Measurements from ENCODE around the gene RDM1. TPM values are rescaled to one million over a fixed set of nuclear protein-coding genes. Genes with fewer than 3 reads are reported as not detected.
"Not testable (repeated sequence)": the region's sequence is repeated elsewhere in the genome, so short reads cannot be mapped to it uniquely, and the experiment has no call there.

Gene RDM1
- total RNA-seq, 6 experiments from 2014 or later = 0.23 to 0.76 (median 0.53) TPM; not detected in 2

DNA sequence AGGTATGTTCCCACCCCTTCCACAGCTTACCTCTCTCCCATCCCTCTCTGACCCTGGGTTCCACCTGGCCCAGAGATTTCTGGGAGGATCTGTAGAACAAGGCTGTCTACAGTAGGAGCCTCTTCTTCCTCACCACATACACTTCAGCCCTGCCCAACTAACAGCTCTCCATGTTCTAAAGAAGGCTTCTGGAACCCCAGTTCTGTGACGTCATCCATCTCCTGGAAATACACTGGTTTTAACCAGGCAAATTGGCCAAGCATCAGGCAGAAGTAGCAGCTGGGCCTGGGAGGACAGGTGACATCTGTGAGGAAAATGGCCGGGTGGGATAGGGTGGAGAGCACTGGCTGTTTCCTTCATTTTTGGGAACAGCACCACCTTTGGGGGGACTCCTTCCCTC, 13.0 kb upstream of the RDM1 start, which contains the start of gene LYZL6:
TSS of gene LYZL6 (minus strand) at position 177 of the 400 bp plus-strand sequence. CDS start 4,357 bp downstream, outside the sequence.
- Mint-ChIP-seq H3K4me1 (ENCODE audit: low read depth) (peaks cover 4% of the 10 kb centered on the region; the same call in 1 of the 2 replicates), H3K27me3 (ENCODE audit: insufficient read depth) (peaks cover 12% of the 10 kb centered on the region), H3K27ac (no peak within 1 kb of the TSS), H3K4me3 (no peak within 1 kb of the TSS), H3K36me3 (ENCODE audit: low read depth) (no peaks in the 10 kb centered on the region), H3K9me3 (no peaks in the 10 kb centered on the region)
- no peak for TF ChIP-seq CTCF (IDR thresholded peaks at IDR 0.05)
- DNase-seq = no peak

DNA sequence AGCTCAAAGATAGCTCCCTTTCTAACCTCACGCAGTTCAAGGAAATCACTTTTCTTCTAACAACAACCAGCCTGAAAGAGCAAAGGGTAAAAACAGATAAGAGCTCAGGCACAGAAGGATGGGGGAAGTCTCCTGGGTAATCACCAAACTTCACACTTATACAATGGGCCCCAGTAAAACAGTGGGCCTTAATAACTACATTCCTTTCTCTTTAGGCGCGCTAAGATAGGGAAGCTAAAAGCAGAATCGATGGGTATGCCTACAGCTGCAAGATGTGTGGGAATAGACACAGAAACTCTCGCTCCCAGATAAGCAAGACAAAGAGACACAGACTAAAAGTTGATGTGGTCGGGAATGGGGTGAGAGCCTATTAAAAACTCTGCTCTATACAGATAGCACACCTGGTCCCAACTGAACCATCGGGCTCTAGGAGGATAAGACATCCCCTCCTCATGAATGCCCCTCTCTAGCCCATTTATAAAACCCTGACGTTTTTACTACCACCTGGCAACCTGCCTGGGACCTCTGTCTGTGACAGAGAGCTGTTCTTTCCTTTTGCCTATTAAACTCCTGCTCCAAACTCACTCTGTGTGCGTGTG, 12.1 kb upstream of the RDM1 start:
- peaks cover 12% of the 10 kb centered on the region for H3K27me3 Mint-ChIP-seq (ENCODE audit: insufficient read depth)
- H3K9me3 Mint-ChIP-seq = no peaks in the 10 kb centered on the region
- H3K4me3 Mint-ChIP-seq = no peak overlapping the region
- no peak for DNase-seq
- H3K36me3 Mint-ChIP-seq (ENCODE audit: low read depth) = no peaks in the 10 kb centered on the region
- no peak for TF ChIP-seq CTCF (IDR thresholded peaks at IDR 0.05)
- H3K4me1 Mint-ChIP-seq (ENCODE audit: low read depth) = peaks cover 4% of the 10 kb centered on the region; the same call in 1 of the 2 replicates
- H3K27ac Mint-ChIP-seq = no peak overlapping the region

GRCh38 chr17:35938492-35938891, 7.9 kb upstream of the RDM1 start:
- DNase-seq; H3K36me3 Mint-ChIP-seq (ENCODE audit: low read depth); H3K9me3 Mint-ChIP-seq; H3K27me3 Mint-ChIP-seq (ENCODE audit: insufficient read depth); H3K4me1 Mint-ChIP-seq (ENCODE audit: low read depth); H3K4me3 Mint-ChIP-seq; H3K27ac Mint-ChIP-seq: not testable (repeated sequence)

- TF ChIP-seq CTCF (IDR thresholded peaks at IDR 0.05) = no peak
- Mint-ChIP-seq H3K27me3 (ENCODE audit: insufficient read depth) (no peaks in the 10 kb centered on the region; the same call in 1 of the 2 replicates), H3K36me3 (ENCODE audit: low read depth) (no peaks in the 10 kb centered on the region), H3K4me3 (no peak overlapping the region), H3K4me1 (ENCODE audit: low read depth) (peaks cover 11% of the 10 kb centered on the region), H3K9me3 (no peaks in the 10 kb centered on the region), H3K27ac (no peak overlapping the region)
- DNase-seq = no peak
These were observed 5.5 kb upstream of the RDM1 start for GRCh38 chr17:35936063-35936462.

DNA sequence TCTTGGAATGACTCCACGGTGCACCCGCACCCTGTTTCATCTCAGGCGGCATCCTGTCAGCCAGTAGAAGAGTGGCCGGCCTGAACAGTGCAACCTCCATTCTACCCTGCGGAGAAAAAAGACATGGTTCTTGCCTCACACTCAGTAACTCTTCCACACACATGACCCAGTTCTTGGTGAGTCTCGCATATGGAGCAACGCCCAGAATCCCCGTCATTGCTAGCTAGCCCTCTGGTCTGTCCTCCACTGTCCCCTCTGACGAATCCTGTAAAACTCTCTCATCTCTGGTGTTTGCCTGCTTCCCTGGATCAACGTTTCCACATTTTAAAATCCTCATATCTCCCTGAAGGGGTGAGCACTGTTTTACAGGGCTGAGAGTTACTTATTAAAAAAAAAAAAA, 4.2 kb upstream of the RDM1 start:
- Mint-ChIP-seq H3K4me1 (ENCODE audit: low read depth) (peaks cover 18% of the 10 kb centered on the region), H3K9me3 (no peaks in the 10 kb centered on the region), H3K27me3 (ENCODE audit: insufficient read depth) (peaks cover 6% of the 10 kb centered on the region), H3K27ac (no peak overlapping the region), H3K36me3 (ENCODE audit: low read depth) (no peaks in the 10 kb centered on the region), H3K4me3 (no peak overlapping the region)
- no peak for TF ChIP-seq CTCF (IDR thresholded peaks at IDR 0.05)
- no peak for DNase-seq

DNA sequence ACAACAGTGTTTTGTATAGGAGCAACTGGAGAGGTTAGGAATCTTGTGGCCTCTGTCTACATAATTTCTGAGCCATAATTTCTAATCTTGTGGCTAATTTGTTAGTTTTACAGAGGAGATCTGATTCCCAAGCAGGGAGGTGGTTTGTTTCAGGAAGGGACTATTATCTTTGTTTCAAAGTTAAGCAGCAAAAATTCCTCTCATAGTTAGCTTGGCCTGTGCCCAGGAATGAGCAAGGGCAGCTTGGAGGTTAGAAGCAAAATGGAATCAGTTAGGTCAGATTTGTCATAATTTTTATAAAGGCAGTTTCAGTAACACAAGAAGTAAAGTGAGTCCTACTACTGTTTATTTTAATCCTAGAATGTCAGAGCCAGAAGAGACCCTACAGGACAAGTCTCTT, 2.0 kb upstream of the RDM1 start:
- peaks cover 18% of the 10 kb centered on the region for H3K4me1 Mint-ChIP-seq (ENCODE audit: low read depth)
- H3K36me3 Mint-ChIP-seq (ENCODE audit: low read depth) = no peaks in the 10 kb centered on the region
- H3K9me3 Mint-ChIP-seq = no peaks in the 10 kb centered on the region
- no peak overlapping the region for H3K27ac Mint-ChIP-seq
- no peak for TF ChIP-seq CTCF (IDR thresholded peaks at IDR 0.05)
- no peak for DNase-seq
- peaks cover 9% of the 10 kb centered on the region for H3K27me3 Mint-ChIP-seq (ENCODE audit: insufficient read depth)
- H3K4me3 Mint-ChIP-seq = no peak overlapping the region

Measured in HFFc6 (cell line).